ENCODE data around the gene BTD.

GRCh38 chr3:15591242-15591641 is 10.3 kb upstream of the BTD start:
- TF ChIP-seq CTCF (IDR thresholded peaks at IDR 0.05; ENCODE audit: low read depth, low read length, missing input control) (no peak), ZBTB33 (IDR thresholded peaks at IDR 0.05) (no peak), GABPA (IDR thresholded peaks at IDR 0.05 in 1 of 2, conservative IDR thresholded peaks at IDR 0.05 in 1 of 2) (no peak), RAD21 (IDR thresholded peaks at IDR 0.05) (peak in 1 of 2 donors; percentile 7), NR2F2 (IDR thresholded peaks at IDR 0.05) (no peak), SP1 (IDR thresholded peaks at IDR 0.05) (peak; percentile 25)

All from liver (tissue), 3 donors.